Aorta (tissue), 5 donors: ENCODE data around the gene NINJ2. TPM values are rescaled to one million over a fixed set of nuclear protein-coding genes. Genes with fewer than 3 reads are reported as not detected.

ENCODE experiments used
- ATAC-seq: fragments of 200-7000 bp; cut with Tn5 transposase; one replicate; pipeline ENCODE4 v1.9.1; 2022; ENCODE audit warnings: moderate library complexity; ENCODE audit not compliant: low FRiP score
- DNase-seq, 2 donors: peaks; one replicate each; pipeline ENCODE4 v3.0.0-alpha.2; 2020
- H3K27ac ChIP-seq, 2 donors: one replicate each; pipeline ENCODE4 v1.5.1; 2013; ENCODE audit warnings: low read length in 2 of 2, mild to moderate bottlenecking in 2 of 2, moderate library complexity in 2 of 2, control low read depth in 1 of 2, inconsistent platforms in 1 of 2, low read depth in 1 of 2
- H3K27me3 ChIP-seq, 2 donors: one replicate each; pipeline ENCODE4 v1.6.1; 2013; ENCODE audit warnings: control low read depth in 1 of 2, low read length in 1 of 2, mild to moderate bottlenecking in 1 of 2, moderate library complexity in 1 of 2; ENCODE audit not compliant: insufficient read depth in 2 of 2, control insufficient read depth in 1 of 2
- H3K36me3 ChIP-seq, 2 donors: one replicate each; pipeline ENCODE4 v1.6.1; 2013; ENCODE audit warnings: control low read depth in 1 of 2, low read length in 1 of 2, mild to moderate bottlenecking in 1 of 2; ENCODE audit not compliant: insufficient read depth in 2 of 2, control insufficient read depth in 1 of 2
- H3K4me1 ChIP-seq, 2 donors: one replicate each; pipeline ENCODE4 v1.6.1; 2013; ENCODE audit warnings: low read length in 2 of 2, control low read depth in 1 of 2, mild to moderate bottlenecking in 1 of 2, moderate library complexity in 1 of 2; ENCODE audit not compliant: insufficient read depth in 2 of 2, control insufficient read depth in 1 of 2
- H3K4me3 ChIP-seq, 2 donors: one replicate each; pipeline ENCODE4 v1.5.1; 2013; ENCODE audit warnings: low read length in 2 of 2, control low read depth in 1 of 2, mild to moderate bottlenecking in 1 of 2
- H3K9me3 ChIP-seq: one replicate; pipeline ENCODE4 v1.6.1; 2013; ENCODE audit warnings: mild to moderate bottlenecking, low read length; ENCODE audit not compliant: control insufficient read depth
- WGBS, 2 donors: extraction: QIAGEN DNeasy Blood & Tissue Kit; methylation state at CpG; one replicate each; pipeline ENCODE4 v1.1.7; 2013; 5-methylcytosine and 5-hydroxymethylcytosine counted together
- intact Hi-C, 2 donors: fragments of 100-400 bp; cut with DNase I; formaldehyde crosslinking; loops; one replicate each; pipeline versions ENCODE4 v1.14.2 to v1.15.0; 2022
- polyA plus RNA-seq, 2 donors: library from polyadenylated mRNA; stranded (reverse); fragments of 200-250 nt; gene quantifications; one replicate each; pipeline ENCODE4 v1.2.3, GENCODE V29; 2013
- total RNA-seq, 2 donors: library from RNA; stranded (reverse); fragmentation: NEBNext Ultra II Directional; extraction: Animal tissue kit (Norgen Biotek cat#: 25700); gene quantifications; one replicate each; pipeline ENCODE4 v1.2.1, GENCODE V29; 2021
- donor health status: healthy with polysubstance abuse.
- donor health status: Bipolar disorder and iron deficiency.
- donor health status: DM: no; HTN: no; CAD: no.
- donor health status: DM: no; HTN: no; CAD: no.
- donor health status: DM: yes; HTN: yes; CAD: no.

The NINJ2 gene
- total and polyA plus RNA-seq, 4 donors = 0.95 to 11.2 (median 4.9) TPM

- peaks cover 2% of the 10 kb centered on the region for H3K9me3 ChIP-seq
- no peak for DNase-seq
- 90% methylated on average over 17 of the region's 17 CpGs for WGBS, 2 donors
- H3K27ac ChIP-seq = no peak overlapping the region
- H3K27me3 ChIP-seq = no peaks in the 10 kb centered on the region
- no peak overlapping the region for H3K4me3 ChIP-seq
- intact Hi-C loops = no loop called here
- H3K36me3 ChIP-seq = no peaks in the 10 kb centered on the region
- no peaks in the 10 kb centered on the region for H3K4me1 ChIP-seq
- ATAC-seq = no peak
Measured at GRCh38 chr12:678747-679712, 15.8 kb upstream of the NINJ2 start.

- Histone ChIP-seq H3K9me3 (no peaks in the 10 kb centered on the region), H3K4me3 (no peak overlapping the region), H3K27ac (no peak overlapping the region), H3K36me3 (no peaks in the 10 kb centered on the region), H3K27me3 (no peaks in the 10 kb centered on the region), H3K4me1 (no peaks in the 10 kb centered on the region)
- intact Hi-C loops = no loop called here
- no peak for DNase-seq
- no peak for ATAC-seq
- 94 to 95% methylated on average over 4 of the region's 4 CpGs for WGBS, 2 donors
Measured at GRCh38 chr12:675562-675961, 12.3 kb upstream of the NINJ2 start.

- H3K36me3 ChIP-seq = no peaks in the 10 kb centered on the region
- no peaks in the 10 kb centered on the region for H3K9me3 ChIP-seq
- intact Hi-C loops = no loop called here
- no peaks in the 10 kb centered on the region for H3K4me1 ChIP-seq
- ATAC-seq (no peak), DNase-seq (no peak)
- 66 to 79% methylated on average over 4 of the region's 4 CpGs for WGBS, 2 donors
- H3K27ac ChIP-seq = no peak overlapping the region
- no peak overlapping the region for H3K4me3 ChIP-seq
- H3K27me3 ChIP-seq = no peaks in the 10 kb centered on the region
Measured at GRCh38 chr12:674272-674781, 11.1 kb upstream of the NINJ2 start.

GRCh38 chr12:673849-674248, 10.6 kb upstream of the NINJ2 start:
- ATAC-seq (no peak), DNase-seq (no peak)
- Histone ChIP-seq H3K4me1 (no peaks in the 10 kb centered on the region), H3K27ac (no peak overlapping the region), H3K9me3 (no peaks in the 10 kb centered on the region), H3K27me3 (no peaks in the 10 kb centered on the region), H3K4me3 (no peak overlapping the region), H3K36me3 (no peaks in the 10 kb centered on the region)
- intact Hi-C loops = no loop called here
- WGBS, 2 donors = 88 to 90% methylated on average over 3 of the region's 3 CpGs

GRCh38 chr12:669576-669945, 6.3 kb upstream of the NINJ2 start:
- DNase-seq = no peak
- H3K27ac ChIP-seq = no peak overlapping the region
- no peaks in the 10 kb centered on the region for H3K27me3 ChIP-seq
- intact Hi-C loops = loop anchor here in 1 of 2 donors (10.0 kb wide), 1 partner anchor 75 kb away; no protein-coding TSS in a partner anchor
- 90 to 93% methylated on average over 8 of the region's 8 CpGs for WGBS, 2 donors
- H3K4me1 ChIP-seq = no peaks in the 10 kb centered on the region
- ATAC-seq = no peak
- no peaks in the 10 kb centered on the region for H3K36me3 ChIP-seq
- no peaks in the 10 kb centered on the region for H3K9me3 ChIP-seq
- H3K4me3 ChIP-seq = no peak overlapping the region

GRCh38 chr12:668090-668481, 4.8 kb upstream of the NINJ2 start:
- no peaks in the 10 kb centered on the region for H3K36me3 ChIP-seq
- H3K4me1 ChIP-seq = no peaks in the 10 kb centered on the region
- H3K27me3 ChIP-seq = no peaks in the 10 kb centered on the region
- intact Hi-C loops = loop anchor here in 1 of 2 donors (10.0 kb wide), 1 partner anchor 77 kb away; no protein-coding TSS in a partner anchor
- no peaks in the 10 kb centered on the region for H3K9me3 ChIP-seq
- 85 to 92% methylated on average over 1 of the region's 1 CpG for WGBS, 2 donors
- ATAC-seq = no peak
- H3K4me3 ChIP-seq = no peak overlapping the region
- no peak overlapping the region for H3K27ac ChIP-seq
- no peak for DNase-seq

- intact Hi-C loops = loop anchor here in 1 of 2 donors (10.0 kb wide), 1 partner anchor 78 kb away; no protein-coding TSS in a partner anchor
- DNase-seq = no peak
- Histone ChIP-seq H3K4me3 (no peak overlapping the region), H3K36me3 (no peaks in the 10 kb centered on the region), H3K27ac (no peak overlapping the region), H3K9me3 (no peaks in the 10 kb centered on the region), H3K4me1 (peaks cover 0 to 2% of the 10 kb centered on the region in 2 donors), H3K27me3 (no peaks in the 10 kb centered on the region)
- no peak for ATAC-seq
- 72 to 78% methylated on average over 7 of the region's 7 CpGs for WGBS, 2 donors
Measured at GRCh38 chr12:666766-667308, 3.6 kb upstream of the NINJ2 start.

- Histone ChIP-seq H3K4me3 (no peak overlapping the region), H3K27me3 (no peaks in the 10 kb centered on the region), H3K36me3 (no peaks in the 10 kb centered on the region), H3K9me3 (no peaks in the 10 kb centered on the region), H3K27ac (no peak overlapping the region), H3K4me1 (peaks cover 0 to 2% of the 10 kb centered on the region in 2 donors)
- 66 to 98% methylated on average over 2 of the region's 2 CpGs for WGBS, 2 donors
- DNase-seq (no peak), ATAC-seq (no peak)
- intact Hi-C loops = loop anchor here in 1 of 2 donors (10.0 kb wide), 1 partner anchor 79 kb away; no protein-coding TSS in a partner anchor
Measured at GRCh38 chr12:666066-666465, 2.8 kb upstream of the NINJ2 start.
